SK-MEL-5 (cell line): Measurements from ENCODE around the gene PRICKLE2. TPM values are rescaled to one million over a fixed set of nuclear protein-coding genes. Genes with fewer than 3 reads are reported as not detected.
A peak's percentile ranks its signal among the peaks of the same experiment; 100 is the strongest.

ENCODE experiments used
- DNase-seq: peaks from one replicate; pipeline ENCODE4 v3.0.0-alpha.2; 2016; ENCODE audit warnings: low read depth, low spot score
- in situ Hi-C: cut with HindIII; loops from 2 replicates; pipeline ENCODE4 v1.10.0; 2016; ENCODE audit warnings: low sequenced_read_pairs, high pct_unique_total_duplicates, low pct_unique_long_range_greater_than_20kb
- total RNA-seq: library from RNA; depleted of rRNA; stranded (reverse); fragments of >200 nt; shearing (Covaris generic); gene quantifications from 2 replicates; pipeline ENCODE4 v1.2.3, GENCODE V29; 2014

PRICKLE2 gene
- total RNA-seq, 1 experiment from 2014 or later = 1.5 TPM

GRCh38 chr3:64133272-64133671 is 92.0 kb downstream of the PRICKLE2 start:
- in situ Hi-C loops = no loop called here
- DNase-seq = no peak

- in situ Hi-C loops = no loop called here
- peak; percentile 14 for DNase-seq
Measured at GRCh38 chr3:64131725-64132469, 93.4 kb downstream of the PRICKLE2 start.

DNA sequence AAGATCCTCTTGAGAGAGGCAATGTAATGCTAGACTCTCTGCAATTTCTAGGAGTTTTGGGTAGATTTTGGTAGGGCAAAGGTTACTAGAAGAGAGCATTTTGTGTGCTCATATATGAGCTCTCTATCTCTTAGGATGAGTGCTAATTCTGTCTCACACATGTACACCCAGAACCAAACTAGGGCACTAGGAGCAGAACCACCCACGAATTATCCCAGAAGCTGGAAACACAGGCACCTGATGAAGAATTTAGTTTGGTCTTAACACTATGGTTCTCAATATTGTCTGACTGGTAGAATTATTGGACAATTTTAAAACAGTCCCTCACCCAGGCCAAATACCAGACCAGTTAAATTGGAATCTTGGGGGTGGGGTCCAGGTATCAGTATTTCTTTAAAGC is 94.8 kb downstream of the PRICKLE2 start:
- DNase-seq = no peak
- in situ Hi-C loops = no loop called here

- in situ Hi-C loops = no loop called here
- DNase-seq = no peak
Measured at GRCh38 chr3:64129581-64129980, 95.7 kb downstream of the PRICKLE2 start.

DNA sequence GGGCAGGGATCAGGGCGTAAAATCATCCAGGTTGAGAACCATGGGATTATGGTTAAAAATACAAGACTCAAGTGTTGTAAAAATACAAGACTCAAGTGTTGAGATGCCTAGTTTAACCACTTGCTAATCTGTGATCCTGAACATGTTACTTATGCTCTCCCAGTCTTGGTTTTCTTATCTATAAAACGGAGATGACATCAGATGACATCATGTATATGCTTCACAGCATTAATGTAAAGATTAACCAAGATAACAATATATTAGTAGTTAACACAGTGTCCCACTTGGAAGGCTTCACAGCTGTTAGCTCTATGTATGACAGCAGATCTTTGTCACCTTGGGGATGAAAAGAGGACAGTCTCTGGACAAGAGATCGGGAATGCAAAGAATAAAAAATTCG is 96.2 kb downstream of the PRICKLE2 start:
- in situ Hi-C loops = no loop called here

DNA sequence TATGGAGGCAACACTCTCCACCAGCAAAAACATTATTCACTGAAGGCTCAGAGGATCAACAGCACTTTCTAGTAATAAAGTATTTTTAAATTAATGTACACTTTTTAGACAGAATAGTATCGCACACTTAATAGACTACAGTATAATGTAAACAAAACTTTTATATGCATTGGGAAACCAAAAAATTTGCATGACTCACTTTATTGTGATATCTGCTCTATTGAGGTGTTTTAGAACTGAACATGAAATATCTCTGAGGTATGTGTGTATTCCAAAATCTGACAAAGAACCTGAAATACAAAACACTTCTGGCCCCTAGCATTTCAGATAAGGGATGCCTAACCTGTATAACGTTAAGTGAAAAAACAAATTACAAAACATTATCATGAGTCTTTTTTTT is 99.7 kb downstream of the PRICKLE2 start:
- in situ Hi-C loops = no loop called here
- DNase-seq = no peak

More for the DNA sequence above, 96.2 kb downstream of the PRICKLE2 start:
- no peak for DNase-seq

GRCh38 chr3:64123931-64124330 is 101.3 kb downstream of the PRICKLE2 start:
- in situ Hi-C loops = no loop called here
- no peak for DNase-seq

DNA sequence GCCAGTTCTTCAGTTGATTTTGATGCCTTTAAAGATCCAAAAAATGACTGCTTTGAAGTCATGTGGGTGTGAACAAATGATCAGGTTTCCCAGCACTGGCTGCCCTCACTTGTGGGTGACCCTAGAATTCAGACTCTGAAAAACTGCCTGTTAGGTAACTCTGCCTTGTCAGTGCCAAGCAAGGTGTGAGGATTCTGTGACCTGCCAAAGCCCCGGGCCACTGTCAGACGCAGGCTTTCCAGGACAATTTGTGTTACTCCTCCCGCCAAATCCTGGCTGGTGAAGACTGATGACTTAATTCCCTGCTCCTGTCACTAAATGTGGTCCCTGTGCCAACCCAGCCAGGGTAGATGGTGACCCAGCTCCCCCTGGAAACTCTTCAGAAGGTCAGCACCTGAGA is 102.8 kb downstream of the PRICKLE2 start:
- in situ Hi-C loops = no loop called here
- no peak for DNase-seq

- in situ Hi-C loops = no loop called here
- no peak for DNase-seq
Measured at GRCh38 chr3:64121750-64122311, 103.4 kb downstream of the PRICKLE2 start.

DNA sequence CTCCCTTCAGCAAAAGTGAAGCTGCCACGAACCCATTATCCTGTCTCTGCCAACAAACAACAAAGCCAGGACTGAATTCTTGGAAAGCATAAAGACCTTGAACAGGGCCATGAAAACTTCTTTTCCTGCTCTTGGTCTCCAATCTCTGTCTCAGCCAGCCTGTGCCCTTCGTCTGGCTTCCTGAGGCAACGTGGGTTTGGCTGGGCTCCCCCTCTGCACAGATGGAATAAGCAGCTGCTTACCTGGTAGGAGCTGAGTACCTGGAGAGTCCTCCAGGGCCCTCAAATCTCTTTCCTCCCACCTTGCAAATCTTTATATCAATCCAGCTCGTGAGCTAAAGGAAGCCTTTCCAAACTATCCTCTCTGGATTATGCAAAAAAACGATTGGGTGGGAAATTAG is 104.4 kb downstream of the PRICKLE2 start:
- in situ Hi-C loops = no loop called here
- DNase-seq = no peak

GRCh38 chr3:64117483-64117882 is 107.8 kb downstream of the PRICKLE2 start:
- in situ Hi-C loops = no loop called here

GRCh38 chr3:64114651-64115050 is 110.6 kb downstream of the PRICKLE2 start:
- in situ Hi-C loops = no loop called here
- DNase-seq = no peak

More at GRCh38 chr3:64117483-64117882, 107.8 kb downstream of the PRICKLE2 start:
- DNase-seq = no peak

GRCh38 chr3:64111872-64112271 is 113.4 kb downstream of the PRICKLE2 start:
- in situ Hi-C loops = no loop called here
- DNase-seq = peak; percentile 16

GRCh38 chr3:64111083-64111482 is 114.2 kb downstream of the PRICKLE2 start:
- in situ Hi-C loops = no loop called here
- no peak for DNase-seq

GRCh38 chr3:64110071-64110470 is 115.2 kb downstream of the PRICKLE2 start:
- no peak for DNase-seq
- in situ Hi-C loops = no loop called here

- DNase-seq = peak; percentile 93
- in situ Hi-C loops = no loop called here
Measured at GRCh38 chr3:64109438-64109837, 115.8 kb downstream of the PRICKLE2 start.

DNA sequence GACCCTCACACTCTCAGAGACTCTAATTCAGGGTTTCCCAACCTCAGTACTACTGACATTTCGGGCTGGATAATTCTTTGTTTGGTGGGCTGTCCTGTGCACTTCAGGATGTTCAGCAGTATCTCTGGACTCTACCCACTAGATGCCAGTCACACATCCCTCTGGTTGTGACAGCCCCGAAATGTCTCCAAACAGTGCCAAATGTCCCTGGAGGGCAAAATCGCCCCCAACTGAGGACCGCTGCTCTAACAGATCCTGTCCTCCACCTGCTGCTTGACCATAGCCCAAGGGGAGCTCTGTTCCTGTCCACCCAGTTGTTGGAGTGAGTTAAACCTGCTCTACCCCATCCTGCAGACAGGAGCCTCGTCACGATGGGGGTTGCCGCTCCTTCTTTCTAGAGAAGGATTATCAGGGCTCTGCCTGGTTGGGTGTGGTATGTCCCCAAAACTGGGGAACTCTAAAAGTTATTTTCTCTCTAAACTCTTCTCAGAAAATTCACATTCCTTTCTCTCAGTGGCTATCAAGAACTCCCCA is 116.4 kb downstream of the PRICKLE2 start:
- in situ Hi-C loops = no loop called here
- DNase-seq = no peak

GRCh38 chr3:64108231-64108630 is 117.0 kb downstream of the PRICKLE2 start:
- in situ Hi-C loops = no loop called here
- DNase-seq = no peak

DNA sequence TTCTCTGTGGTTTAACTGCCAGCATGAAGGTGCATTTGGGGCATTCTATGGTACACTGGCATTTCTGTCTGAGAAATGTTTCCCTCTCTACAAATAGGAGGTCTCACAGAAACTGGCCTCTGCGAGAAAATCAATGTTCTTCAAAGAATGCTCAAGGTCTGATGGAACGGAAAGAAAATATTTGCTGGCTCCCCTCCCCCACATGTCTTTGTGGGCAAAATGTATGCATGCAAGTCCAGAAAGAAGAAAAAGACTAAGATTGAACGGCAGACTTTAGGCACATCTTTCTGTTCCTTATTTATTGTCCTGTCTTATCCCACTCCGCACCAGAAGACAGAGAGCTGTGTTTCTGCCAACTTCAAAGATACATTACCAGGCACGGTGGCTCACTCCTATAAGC is 118.1 kb downstream of the PRICKLE2 start:
- in situ Hi-C loops = no loop called here
- DNase-seq = no peak
